Gastroesophageal sphincter (tissue), 4 donors: ENCODE results near the gene RIN2. TPM values are rescaled to one million over a fixed set of nuclear protein-coding genes. Genes with fewer than 3 reads are reported as not detected.

ENCODE experiments used
- ATAC-seq: fragments of 150-250 bp; one replicate; pipeline ENCODE4 v1.9.1; 2016; ENCODE audit warnings: mild to moderate bottlenecking, moderate library complexity
- H3K27ac ChIP-seq, 4 donors: fragments of 200-600 bp; sonication (generic) in 3 of 4; 1 replicate in 3 of 4; 2 replicates in 1 of 4; pipeline ENCODE4 v1.5.1; 2016 to 2019
- H3K27me3 ChIP-seq: fragments of 200-600 bp; sonication (generic); one replicate; pipeline ENCODE4 v1.5.1; 2019
- H3K36me3 ChIP-seq, 2 donors: fragments of 200-600 bp; sonication (generic); one replicate each; pipeline ENCODE4 v1.5.1; 2019; ENCODE audit warnings: control low read depth in 1 of 2
- H3K4me1 ChIP-seq, 3 donors: fragments of 200-600 bp; sonication (generic); 1 replicate in 2 of 3; 2 replicates in 1 of 3; pipeline ENCODE4 v1.5.1; 2016 to 2019; ENCODE audit warnings: control low read depth in 2 of 3
- H3K4me3 ChIP-seq, 2 donors: fragments of 200-600 bp; sonication (generic); one replicate each; pipeline ENCODE4 v1.5.1; 2019; ENCODE audit warnings: mild to moderate bottlenecking in 1 of 2, moderate library complexity in 1 of 2
- H3K9me3 ChIP-seq, 3 donors: fragments of 200-600 bp; sonication (generic); one replicate each; pipeline ENCODE4 v1.5.1; 2017 to 2019; ENCODE audit warnings: control low read depth in 2 of 3
- EP300 ChIP-seq: sonication (generic); formaldehyde crosslinking; IDR thresholded peaks from one replicate; pipeline ENCODE4 v1.6.1; 2017; ENCODE audit warnings: antibody characterized with exemption, mild to moderate bottlenecking
- POLR2A ChIP-seq, 2 donors: fragments of 450-650 bp; IDR thresholded peaks; one replicate each; pipeline ENCODE4 v1.6.1; 2017; ENCODE audit warnings: antibody characterized with exemption in 2 of 2, mild to moderate bottlenecking in 2 of 2, moderate library complexity in 1 of 2
- POLR2AphosphoS5 ChIP-seq: sonication (generic); formaldehyde crosslinking; IDR thresholded peaks from one replicate; pipeline ENCODE4 v1.6.1; 2017; ENCODE audit warnings: antibody characterized with exemption
- WGBS, 2 donors: methylation state at CpG; one replicate each; pipeline ENCODE4 v1.1.5; 2018; ENCODE audit warnings: low coverage in 1 of 2; 5-methylcytosine and 5-hydroxymethylcytosine counted together
- total RNA-seq, 4 donors: library from RNA; depleted of rRNA; stranded (reverse); fragments of >200 nt; gene quantifications; one replicate each; pipeline ENCODE4 v1.1.0, GENCODE V29; 2016
- TF ChIP-seq, protein P1 (sequence below), 4 experiments: fragments of 200-600 bp in 2 of 4; fragments of 450-650 bp in 2 of 4; sonication (generic) in 1 of 4; IDR thresholded peaks; one replicate each; pipeline ENCODE4 v1.5.1; 2017 to 2019; ENCODE audit warnings: antibody characterized with exemption in 4 of 4, mild to moderate bottlenecking in 2 of 4, moderate library complexity in 2 of 4

The RIN2 gene
- total RNA-seq, 4 donors from 2014 or later: 44.7 to 89.5 (median 54.8) TPM

- H3K4me3 ChIP-seq: no peak overlapping the region
- H3K36me3 ChIP-seq: no peaks in the 10 kb centered on the region
- 82 to 92% methylated on average over 9 of the region's 9 CpGs for WGBS, 2 donors
- TF ChIP-seq POLR2AphosphoS5: no peak
- no peak for TF ChIP-seq POLR2A (IDR thresholded peaks at IDR 0.05)
- TF ChIP-seq EP300: no peak
- TF ChIP-seq, protein P1, sequence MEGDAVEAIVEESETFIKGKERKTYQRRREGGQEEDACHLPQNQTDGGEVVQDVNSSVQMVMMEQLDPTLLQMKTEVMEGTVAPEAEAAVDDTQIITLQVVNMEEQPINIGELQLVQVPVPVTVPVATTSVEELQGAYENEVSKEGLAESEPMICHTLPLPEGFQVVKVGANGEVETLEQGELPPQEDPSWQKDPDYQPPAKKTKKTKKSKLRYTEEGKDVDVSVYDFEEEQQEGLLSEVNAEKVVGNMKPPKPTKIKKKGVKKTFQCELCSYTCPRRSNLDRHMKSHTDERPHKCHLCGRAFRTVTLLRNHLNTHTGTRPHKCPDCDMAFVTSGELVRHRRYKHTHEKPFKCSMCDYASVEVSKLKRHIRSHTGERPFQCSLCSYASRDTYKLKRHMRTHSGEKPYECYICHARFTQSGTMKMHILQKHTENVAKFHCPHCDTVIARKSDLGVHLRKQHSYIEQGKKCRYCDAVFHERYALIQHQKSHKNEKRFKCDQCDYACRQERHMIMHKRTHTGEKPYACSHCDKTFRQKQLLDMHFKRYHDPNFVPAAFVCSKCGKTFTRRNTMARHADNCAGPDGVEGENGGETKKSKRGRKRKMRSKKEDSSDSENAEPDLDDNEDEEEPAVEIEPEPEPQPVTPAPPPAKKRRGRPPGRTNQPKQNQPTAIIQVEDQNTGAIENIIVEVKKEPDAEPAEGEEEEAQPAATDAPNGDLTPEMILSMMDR (IDR thresholded peaks at IDR 0.05): no peak
- no peak for ATAC-seq
- H3K27me3 ChIP-seq: no peaks in the 10 kb centered on the region
- no peaks in the 10 kb centered on the region for H3K4me1 ChIP-seq
- H3K9me3 ChIP-seq: peaks cover 0 to 5% (median 0%) of the 10 kb centered on the region in 3 donors
- H3K27ac ChIP-seq: no peak overlapping the region
Measured at GRCh38 chr20:19742974-19743639, 15.0 kb upstream of the RIN2 start.

- H3K27ac ChIP-seq: no peak overlapping the region
- H3K27me3 ChIP-seq: no peaks in the 10 kb centered on the region
- peaks cover 0 to 5% (median 0%) of the 10 kb centered on the region in 3 donors for H3K9me3 ChIP-seq
- H3K4me3 ChIP-seq: no peak overlapping the region
- TF ChIP-seq EP300 (no peak), POLR2A (IDR thresholded peaks at IDR 0.05) (no peak), POLR2AphosphoS5 (no peak)
- TF ChIP-seq, protein P1 (IDR thresholded peaks at IDR 0.05): no peak
- H3K36me3 ChIP-seq: no peaks in the 10 kb centered on the region
- no peaks in the 10 kb centered on the region for H3K4me1 ChIP-seq
- ATAC-seq: no peak
- WGBS, 2 donors: 60% methylated on average over 1 of the region's 1 CpG; no CpG with 5 or more reads in 1 of the 2 donors
Measured at GRCh38 chr20:19743640-19743995, 14.4 kb upstream of the RIN2 start.

DNA sequence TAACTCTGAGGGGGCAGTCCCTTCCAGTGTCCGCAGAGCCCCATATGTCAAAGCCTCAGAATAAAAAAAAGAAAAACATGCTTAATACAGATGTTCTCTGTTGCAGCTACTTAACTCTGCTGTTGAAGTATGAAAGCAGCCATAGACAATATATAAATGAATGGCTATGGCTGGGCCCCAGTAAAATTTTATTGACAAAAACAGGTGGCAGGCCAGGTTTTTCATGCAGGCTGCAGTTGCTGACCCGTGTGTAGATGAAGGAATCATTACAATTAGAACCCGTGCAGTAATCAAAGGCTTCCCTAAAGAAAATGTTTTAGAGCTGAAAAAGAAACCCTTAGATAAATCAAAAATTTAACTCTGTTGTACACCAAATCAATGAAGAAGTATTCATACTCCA lies 13.0 kb upstream of the RIN2 start:
- TF ChIP-seq EP300 (no peak), POLR2AphosphoS5 (no peak), POLR2A (IDR thresholded peaks at IDR 0.05) (no peak)
- TF ChIP-seq, protein P1 (IDR thresholded peaks at IDR 0.05): no peak
- no peak overlapping the region for H3K27ac ChIP-seq
- no peak for ATAC-seq
- H3K36me3 ChIP-seq: no peaks in the 10 kb centered on the region
- H3K4me1 ChIP-seq: peaks cover 0 to 5% (median 0%) of the 10 kb centered on the region in 3 donors
- H3K27me3 ChIP-seq: no peaks in the 10 kb centered on the region
- no peak overlapping the region for H3K4me3 ChIP-seq
- 86 to 100% methylated on average over 1 to 3 of the region's 3 CpGs for WGBS, 2 donors
- peaks cover 0 to 5% (median 0%) of the 10 kb centered on the region in 3 donors for H3K9me3 ChIP-seq

- no peak overlapping the region for H3K4me3 ChIP-seq
- TF ChIP-seq, protein P1 (IDR thresholded peaks at IDR 0.05): no peak
- TF ChIP-seq POLR2A (IDR thresholded peaks at IDR 0.05): no peak
- no peak for TF ChIP-seq POLR2AphosphoS5
- TF ChIP-seq EP300: no peak
- H3K4me1 ChIP-seq: peaks cover 0 to 10% (median 0%) of the 10 kb centered on the region in 3 donors
- WGBS, 2 donors: 67% methylated on average over 1 of the region's 1 CpG; no CpG with 5 or more reads in 1 of the 2 donors
- no peak for ATAC-seq
- peaks cover 0 to 5% (median 0%) of the 10 kb centered on the region in 3 donors for H3K9me3 ChIP-seq
- H3K36me3 ChIP-seq: no peaks in the 10 kb centered on the region
- H3K27ac ChIP-seq: no peak overlapping the region
- no peaks in the 10 kb centered on the region for H3K27me3 ChIP-seq
Measured at GRCh38 chr20:19745584-19745983, 12.5 kb upstream of the RIN2 start.

GRCh38 chr20:19746396-19746795 lies 11.7 kb upstream of the RIN2 start:
- no peaks in the 10 kb centered on the region for H3K27me3 ChIP-seq
- ATAC-seq: no peak
- 86 to 94% methylated on average over 1 of the region's 1 CpG for WGBS, 2 donors
- no peak overlapping the region for H3K4me3 ChIP-seq
- no peak for TF ChIP-seq POLR2A (IDR thresholded peaks at IDR 0.05)
- no peak for TF ChIP-seq POLR2AphosphoS5
- TF ChIP-seq, protein P1 (IDR thresholded peaks at IDR 0.05): no peak
- TF ChIP-seq EP300: no peak
- H3K9me3 ChIP-seq: peaks cover 0 to 5% (median 0%) of the 10 kb centered on the region in 3 donors
- no peak overlapping the region for H3K27ac ChIP-seq
- H3K36me3 ChIP-seq: no peaks in the 10 kb centered on the region
- peaks cover 0 to 18% (median 0%) of the 10 kb centered on the region in 3 donors for H3K4me1 ChIP-seq
